Measurements from ENCODE around the gene HTT. TPM values are rescaled to one million over a fixed set of nuclear protein-coding genes. Genes with fewer than 3 reads are reported as not detected.
"Not testable (repeated sequence)": the region's sequence is repeated elsewhere in the genome, so short reads cannot be mapped to it uniquely, and the experiment has no call there.

HTT gene
- total RNA-seq, 1 experiment from 2014 or later: 85.4 TPM

GRCh38 chr4:3046623-3047022 lies 27.9 kb upstream of the HTT start (continued):
- TF ChIP-seq ZBTB43 (CRISPR knock-in tag; IDR thresholded peaks at IDR 0.05) (no peak), FOXP4 (CRISPR knock-in tag; IDR thresholded peaks at IDR 0.05) (no peak), HMGA2 (CRISPR knock-in tag; IDR thresholded peaks at IDR 0.05) (no peak), AR (CRISPR knock-in tag; IDR thresholded peaks at IDR 0.05) (no peak), ZNF138 (CRISPR knock-in tag; conservative IDR thresholded peaks at IDR 0.05) (no peak)

- no peak overlapping the region for H3K4me3 Mint-ChIP-seq
- ChIA-PET CTCF (interaction anchor here (0.6 to 1.8 kb wide), 5 partner anchors 14 to 38 kb away, joined by 3 to 4 read pairs (median 3); no protein-coding TSS in a partner anchor), POLR2A (no interaction called here)
- ATAC-seq (peak; percentile 97), DNase-seq (ENCODE audit: low spot score) (peak; percentile 87)
- H3K4me1 Mint-ChIP-seq: peaks cover 8% of the 10 kb centered on the region
- H3K27ac Mint-ChIP-seq: no peak overlapping the region
- no peaks in the 10 kb centered on the region; the same call in 1 of the 2 replicates for H3K36me3 Mint-ChIP-seq
- TF ChIP-seq CTCF (IDR thresholded peaks at IDR 0.05) (peak; percentile 51; the same call in 1 of the 2 replicates), ZNF232 (CRISPR knock-in tag; IDR thresholded peaks at IDR 0.05) (no peak)
- peaks cover 5% of the 10 kb centered on the region for H3K27me3 Mint-ChIP-seq (ENCODE audit: low read depth)
- H3K9me3 Mint-ChIP-seq: peaks cover 12% of the 10 kb centered on the region
Measured at GRCh38 chr4:3047464-3048286, 26.8 kb upstream of the HTT start.

GRCh38 chr4:3051141-3051897 lies 23.2 kb upstream of the HTT start:
- DNase-seq (ENCODE audit: low spot score); H3K4me3 Mint-ChIP-seq; POLR2A ChIA-PET; ATAC-seq; H3K27ac Mint-ChIP-seq; H3K27me3 Mint-ChIP-seq (ENCODE audit: low read depth); H3K4me1 Mint-ChIP-seq: not testable (repeated sequence)
- Mint-ChIP-seq H3K36me3 (peaks cover 22% of the 10 kb centered on the region), H3K9me3 (peaks cover 33% of the 10 kb centered on the region)
- CTCF ChIA-PET: interaction anchor here (1.2 kb wide), 1 partner anchor 10 kb away, joined by 4 read pairs; no protein-coding TSS in a partner anchor

GRCh38 chr4:3054169-3054759 lies 20.2 kb upstream of the HTT start:
- peaks cover 9% of the 10 kb centered on the region for H3K27me3 Mint-ChIP-seq (ENCODE audit: low read depth)
- DNase-seq (ENCODE audit: low spot score) (no peak), ATAC-seq (no peak)
- H3K4me3 Mint-ChIP-seq: no peak overlapping the region
- POLR2A ChIA-PET: interaction anchor here (0.7 kb wide), 1 partner anchor 649 kb away, joined by 3 read pairs; no protein-coding TSS in a partner anchor
- H3K36me3 Mint-ChIP-seq: peaks cover 29% of the 10 kb centered on the region
- no peak overlapping the region for H3K27ac Mint-ChIP-seq
- CTCF ChIA-PET: interaction anchor here (0.7 kb wide), 1 partner anchor 76 kb away, joined by 3 read pairs; no protein-coding TSS in a partner anchor
- H3K4me1 Mint-ChIP-seq: peaks cover 6% of the 10 kb centered on the region
- H3K9me3 Mint-ChIP-seq: peaks cover 44% of the 10 kb centered on the region
- TF ChIP-seq TEAD1 (CRISPR knock-in tag; IDR thresholded peaks at IDR 0.05): no peak
- TF ChIP-seq MXD4 (CRISPR knock-in tag; IDR thresholded peaks at IDR 0.05; ENCODE audit: borderline replicate concordance): no peak
- no peak for TF ChIP-seq TP53 (CRISPR knock-in tag; IDR thresholded peaks at IDR 0.05)
- no peak for TF ChIP-seq CBFB (CRISPR knock-in tag; IDR thresholded peaks at IDR 0.05; ENCODE audit: low read depth)
- TF ChIP-seq ZNF671 (CRISPR knock-in tag; IDR thresholded peaks at IDR 0.05): no peak
- TF ChIP-seq PRDM15 (CRISPR knock-in tag; IDR thresholded peaks at IDR 0.05): no peak
- TF ChIP-seq NR2C2 (CRISPR knock-in tag; IDR thresholded peaks at IDR 0.05): no peak
- no peak for TF ChIP-seq NR3C1 (CRISPR knock-in tag; conservative IDR thresholded peaks at IDR 0.05; ENCODE audit: low read depth)

All from WTC11 (cell line).